Bronchus fibroblast of lung (primary cell): Measurements from ENCODE around the gene CYRIA. TPM values are rescaled to one million over a fixed set of nuclear protein-coding genes. Genes with fewer than 3 reads are reported as not detected.

Experiments
- total RNA-seq: library from RNA; depleted of rRNA; stranded (reverse); fragments of >200 nt; gene quantifications from 2 replicates; pipeline ENCODE4 v1.2.3, GENCODE V29; 2015

Gene CYRIA
- total RNA-seq = 0.74 and 1.0 TPM in 2 replicates

DNA sequence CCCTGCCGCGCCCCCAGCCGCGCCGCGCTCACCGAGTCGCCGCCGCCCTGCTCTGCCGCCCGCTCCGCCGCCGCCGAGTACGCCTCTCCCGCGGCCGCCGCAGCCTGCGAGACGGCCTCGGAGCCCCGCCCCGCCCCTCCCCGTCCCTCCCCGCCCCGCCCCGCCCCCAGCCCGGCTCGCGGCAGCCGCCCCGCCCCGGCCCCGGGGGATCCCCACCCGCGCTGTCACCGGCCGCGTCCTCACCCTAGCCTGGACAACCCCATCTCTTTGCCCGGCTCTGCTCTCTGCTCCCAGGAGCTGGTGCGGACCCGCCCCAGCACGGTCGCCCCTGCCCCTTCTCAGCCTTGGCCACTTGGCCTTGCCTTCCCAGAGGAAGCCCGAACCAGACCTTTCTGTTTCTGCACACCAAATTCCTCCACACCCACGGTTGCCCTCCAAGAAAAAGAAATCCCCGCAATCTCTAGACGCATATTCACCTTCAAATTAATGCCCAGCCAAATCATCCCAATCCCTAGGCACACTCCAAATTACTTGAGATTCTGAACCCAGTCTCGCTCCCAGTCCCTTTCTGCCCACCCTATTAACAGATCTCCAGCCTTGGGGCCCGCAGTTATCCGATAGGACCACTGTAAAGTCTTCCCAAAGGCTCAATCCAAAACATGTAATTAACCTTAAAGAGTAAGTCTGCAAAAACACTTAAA, at the start of gene CYRIA:
CYRIA (minus strand) TSS at position 87 of the 701 bp plus-strand sequence. CDS start 77,715 bp downstream, outside the sequence.

